HuH-7 (cell line): ENCODE results near the gene ATPAF2.
"Not testable (repeated sequence)": the region's sequence is repeated elsewhere in the genome, so short reads cannot be mapped to it uniquely, and the experiment has no call there.

Source experiments
- DNase-seq: peaks from one replicate; pipeline ENCODE4 v3.0.0; 2011; ENCODE audit warnings: low spot score

Gene ATPAF2

DNA sequence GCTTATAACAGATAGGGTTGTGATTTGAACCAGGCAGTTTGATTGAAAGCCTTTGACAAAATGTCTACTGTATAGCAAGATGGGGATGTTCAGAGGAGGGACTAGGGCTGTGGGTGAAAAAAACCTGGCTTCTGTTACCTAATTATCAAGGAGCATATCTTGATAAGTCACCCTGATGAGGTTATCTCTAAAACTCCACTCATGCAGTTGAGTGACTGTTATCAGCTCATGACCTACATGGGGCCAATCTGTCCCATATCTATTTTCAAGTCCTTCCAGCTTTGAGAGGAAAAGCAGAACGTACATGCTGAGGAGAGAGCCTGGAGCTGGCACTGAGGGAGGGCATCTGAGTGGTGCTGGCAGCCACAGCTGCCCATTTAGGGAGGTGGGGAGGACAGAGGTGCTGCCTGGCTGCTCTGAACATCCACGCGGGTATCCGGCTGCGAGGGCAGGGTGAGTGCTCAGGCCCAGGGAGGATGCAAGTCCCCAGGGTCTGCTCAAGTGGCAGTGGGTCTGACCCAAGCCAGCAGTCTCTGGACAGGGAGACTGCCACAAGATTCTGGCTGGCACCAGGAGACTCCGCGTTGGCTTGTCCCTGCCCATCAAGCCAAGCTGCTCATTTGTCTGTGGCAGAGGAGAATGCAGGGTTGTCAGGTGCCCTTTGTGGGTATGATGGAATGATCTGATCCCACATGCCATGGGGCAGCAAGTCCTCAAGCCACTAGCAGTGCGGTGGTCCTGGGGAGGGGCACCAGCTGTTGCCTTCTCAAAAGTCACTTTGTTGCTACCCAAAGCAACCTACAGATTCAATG, 29.2 kb downstream of the ATPAF2 start:
- no peak for DNase-seq

DNA sequence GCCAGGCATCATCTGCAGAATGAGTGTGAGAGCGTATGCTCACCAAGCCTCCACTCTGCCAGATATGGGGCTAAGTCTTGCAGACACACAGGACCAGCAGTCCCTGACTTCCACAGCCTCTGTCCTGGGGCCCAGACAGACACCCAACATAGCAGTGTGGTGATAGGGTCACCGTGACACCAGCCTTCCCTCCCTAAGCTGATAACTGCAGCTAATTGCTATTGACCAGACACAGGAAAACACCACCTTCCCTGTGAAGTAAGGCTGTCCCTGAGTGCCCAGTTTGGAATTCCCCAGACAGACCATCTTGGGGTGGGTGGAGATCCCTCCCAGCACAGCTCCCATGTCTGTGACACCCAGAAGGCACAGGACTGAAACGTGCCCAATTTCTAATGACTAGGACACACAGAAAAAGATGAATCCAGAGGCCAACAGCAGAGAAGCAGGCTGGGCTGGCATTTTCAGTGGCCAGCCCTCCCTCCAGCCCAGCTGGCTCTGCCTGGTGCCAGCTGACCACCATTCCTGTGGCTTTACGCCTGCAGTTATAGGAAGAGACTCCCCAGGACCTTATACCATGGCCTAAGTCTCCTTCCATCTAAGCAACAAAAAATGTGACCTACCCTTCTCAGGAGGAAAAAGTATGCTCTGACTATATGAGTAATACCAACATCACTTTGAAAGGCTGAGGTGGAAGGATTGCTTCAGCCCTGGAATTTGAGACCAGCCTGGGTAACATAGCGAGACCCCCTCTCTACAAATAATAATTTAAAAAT, 30.3 kb downstream of the ATPAF2 start:
- no peak for DNase-seq

DNA sequence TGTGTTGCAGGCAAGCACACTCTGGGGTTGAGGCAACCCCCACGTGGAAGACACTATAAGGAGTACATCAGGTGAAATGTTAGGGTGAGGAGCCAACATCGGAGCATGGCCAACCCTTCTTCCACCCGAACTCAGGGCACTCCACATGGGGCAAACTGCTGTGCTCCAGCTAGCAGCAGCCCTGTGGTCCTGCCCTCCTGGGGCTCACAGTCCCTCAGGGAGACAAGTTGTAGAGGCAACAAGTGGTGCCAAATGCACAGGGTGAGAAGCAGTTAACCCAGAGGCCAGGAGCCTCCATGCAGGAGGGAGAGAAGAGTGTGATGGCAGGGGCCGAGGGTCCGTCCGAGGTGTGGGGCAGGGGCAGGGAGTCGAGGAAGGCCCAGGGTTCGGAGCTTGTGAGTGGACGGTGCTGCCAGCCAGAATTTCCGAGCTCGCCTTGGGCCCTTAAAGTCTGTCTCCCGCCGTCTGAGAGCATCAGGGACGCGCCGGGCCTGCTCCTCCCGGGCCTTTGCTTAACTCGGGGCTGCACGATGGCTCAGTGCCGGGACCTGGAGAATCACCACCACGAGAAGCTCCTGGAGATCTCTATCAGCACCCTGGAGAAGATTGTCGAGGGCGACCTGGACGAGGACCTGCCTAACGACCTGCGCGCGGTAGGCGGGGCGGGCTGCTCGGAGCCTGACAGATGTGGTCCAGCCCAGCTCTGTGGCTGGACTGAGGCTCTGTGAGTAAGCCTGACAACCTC, 32.3 kb downstream of the ATPAF2 start:
- DNase-seq: no peak

DNA sequence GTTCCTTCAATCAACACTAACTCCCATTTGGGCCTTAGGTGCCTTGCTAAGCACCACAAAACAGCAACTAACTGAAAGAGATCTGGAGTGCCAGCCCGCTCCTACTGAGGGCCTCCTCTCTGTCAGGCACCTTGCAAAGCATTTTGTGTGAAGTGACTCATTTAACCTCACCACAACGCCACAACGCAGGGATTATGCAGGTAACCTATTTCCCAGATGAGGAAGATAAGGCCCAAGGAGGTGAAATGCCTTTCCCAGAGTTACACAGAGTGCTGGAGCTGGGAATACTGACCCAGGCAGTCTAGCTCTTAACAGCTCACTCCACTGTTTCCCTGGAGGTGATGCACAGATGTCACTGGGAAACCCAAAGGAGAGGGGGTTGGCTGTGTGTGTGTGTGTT, 33.5 kb downstream of the ATPAF2 start:
- DNase-seq: no peak

DNA sequence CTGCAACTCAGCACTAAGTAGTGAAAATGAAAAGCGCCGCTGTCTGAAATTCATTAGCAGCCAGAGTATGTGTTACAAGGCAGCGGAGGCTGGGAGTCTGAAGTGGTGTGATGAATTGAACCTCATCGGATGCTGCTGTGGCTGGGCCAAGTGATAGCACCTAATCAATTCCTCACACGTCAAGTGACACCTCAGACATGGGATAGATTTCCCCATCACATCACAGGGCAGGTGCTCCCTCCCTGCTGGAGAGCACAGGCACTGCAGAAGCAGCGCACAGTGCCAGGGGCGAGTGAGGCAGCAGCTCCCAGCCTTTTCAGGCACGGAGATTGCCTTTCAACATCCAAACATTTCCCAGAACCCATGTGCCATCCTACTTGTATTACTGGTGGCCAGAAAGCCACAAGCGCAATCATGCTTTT, 34.1 kb downstream of the ATPAF2 start:
- peak; percentile 31 for DNase-seq

DNA sequence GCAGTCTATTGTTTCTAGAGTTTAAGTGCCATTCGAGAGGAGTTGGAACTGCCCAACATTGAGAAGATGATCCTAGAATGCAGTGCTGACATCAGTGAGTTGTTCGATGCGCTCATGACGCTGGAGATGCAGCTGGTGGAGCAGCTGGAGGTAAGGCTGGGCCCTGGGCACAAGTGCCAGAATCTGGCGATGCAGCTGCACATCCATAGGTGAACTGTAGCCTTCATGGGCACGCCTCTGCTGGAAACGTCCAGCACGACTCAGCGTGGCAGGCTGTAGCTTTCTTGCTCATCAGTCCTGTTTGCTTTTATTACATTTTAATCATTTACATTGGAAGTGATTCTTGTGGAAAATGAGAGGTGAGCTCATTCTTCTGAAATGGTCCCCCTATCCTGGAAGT, 34.6 kb downstream of the ATPAF2 start:
- DNase-seq: no peak

DNA sequence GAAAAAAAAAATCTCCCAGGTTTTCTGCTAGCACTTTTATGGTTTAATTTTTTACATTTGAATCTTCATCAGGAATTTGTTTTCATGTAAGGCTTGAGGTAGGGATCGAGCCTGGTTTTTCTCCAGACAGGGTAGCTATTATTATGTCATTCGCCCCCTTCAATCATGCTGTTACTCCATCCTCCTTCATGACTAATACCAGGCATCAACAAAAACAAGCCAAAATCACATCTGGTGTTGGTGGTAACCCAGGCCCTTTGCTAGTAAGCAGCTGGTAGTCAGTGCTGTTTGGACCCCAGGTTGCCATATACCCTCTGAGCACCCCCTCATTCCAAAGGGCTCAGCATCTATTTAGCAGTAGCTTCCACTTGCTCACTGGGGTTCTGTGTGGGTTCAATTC, 36.8 kb downstream of the ATPAF2 start:
- DNase-seq: no peak

DNA sequence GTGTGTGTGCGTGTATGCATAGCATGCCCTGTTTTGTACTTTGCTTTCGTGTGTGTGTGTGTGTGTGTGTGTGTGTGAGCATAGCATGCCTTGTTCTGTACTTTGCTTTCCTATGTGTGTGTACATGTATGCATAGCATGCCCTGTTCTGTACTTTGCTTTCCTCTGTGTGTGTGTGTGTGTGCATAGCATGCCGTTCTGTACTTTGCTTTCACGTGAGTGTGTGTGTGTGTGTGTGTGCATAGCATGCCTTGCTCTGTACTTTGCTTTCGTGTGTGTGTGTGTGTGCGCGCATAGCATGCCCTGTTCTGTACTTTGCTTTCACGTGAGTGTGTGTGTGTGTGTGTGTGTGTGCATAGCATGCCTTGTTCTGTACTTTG, 38.9 kb downstream of the ATPAF2 start:
- DNase-seq: no peak

DNA sequence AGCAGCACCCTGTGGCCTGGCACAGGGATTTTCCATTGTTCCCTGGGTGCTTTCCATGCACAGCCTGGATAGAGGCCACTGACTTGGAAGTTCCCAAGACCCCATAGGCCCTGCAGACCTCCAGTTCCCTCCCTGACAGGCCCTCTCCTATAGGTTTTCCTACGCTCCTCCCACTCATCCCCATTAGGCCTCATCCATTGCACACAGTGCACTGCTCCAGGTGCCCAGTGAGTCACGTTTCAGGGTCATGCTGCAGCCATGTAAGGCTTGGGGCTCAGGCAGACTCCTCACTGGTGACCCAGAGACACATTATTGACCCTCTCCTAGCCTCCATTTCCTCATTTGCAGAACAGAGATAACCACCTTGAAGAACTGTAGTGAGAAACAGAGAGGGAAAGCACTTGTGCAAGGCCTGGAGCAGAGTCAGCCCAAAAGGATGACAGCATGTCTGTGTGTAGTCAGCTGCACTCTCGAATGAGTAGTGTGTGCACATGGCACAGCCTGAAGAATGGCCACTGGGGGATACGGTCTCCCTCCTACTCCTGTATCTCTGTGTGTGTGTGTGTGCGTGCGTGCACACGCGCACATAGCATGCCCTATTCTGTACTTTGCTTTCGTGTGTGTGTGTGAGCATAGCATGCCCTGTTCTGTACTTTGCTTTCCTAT, 39.5 kb downstream of the ATPAF2 start:
- no peak for DNase-seq

DNA sequence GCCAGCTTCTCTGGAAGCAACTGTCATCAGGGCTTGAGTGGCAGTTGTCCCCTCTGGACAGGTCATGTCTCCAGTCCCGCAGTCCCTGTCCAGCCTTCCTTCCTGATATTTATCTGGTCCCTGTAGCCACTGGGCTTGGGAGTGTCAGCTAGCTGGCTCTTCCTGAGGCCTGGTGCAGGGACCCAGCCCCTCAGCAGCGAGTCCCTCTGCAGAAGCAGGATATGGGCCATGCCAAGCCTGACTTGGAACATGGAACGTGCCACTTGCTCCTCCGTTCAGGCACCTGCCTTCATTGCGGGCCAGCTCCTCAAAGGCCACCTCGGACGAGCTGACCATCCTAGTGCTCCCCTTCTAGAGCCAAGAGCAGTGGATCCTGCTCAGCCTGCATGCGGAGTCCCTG, 40.0 kb downstream of the ATPAF2 start:
- DNase-seq: no peak

DNA sequence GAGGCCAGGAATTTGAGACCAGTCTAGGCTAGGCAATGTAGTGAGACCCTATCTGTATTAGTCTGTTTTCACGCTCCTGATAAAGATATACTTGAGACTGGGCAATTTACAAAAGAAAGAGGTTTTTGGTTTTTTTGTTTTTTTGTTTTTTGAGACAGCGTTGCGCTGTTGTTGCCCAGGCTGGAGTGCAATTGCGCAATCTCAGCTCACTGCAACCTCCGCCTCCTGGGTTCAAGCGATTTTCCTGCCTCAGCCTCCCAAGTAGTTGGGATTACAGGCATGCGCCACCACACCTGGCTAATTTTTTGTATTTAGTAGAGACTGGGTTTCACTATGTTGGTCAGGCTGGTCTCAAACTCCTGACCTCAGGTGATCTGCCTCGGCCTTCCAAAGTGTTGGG, 43.1 kb downstream of the ATPAF2 start:
- not testable (repeated sequence) for DNase-seq

DNA sequence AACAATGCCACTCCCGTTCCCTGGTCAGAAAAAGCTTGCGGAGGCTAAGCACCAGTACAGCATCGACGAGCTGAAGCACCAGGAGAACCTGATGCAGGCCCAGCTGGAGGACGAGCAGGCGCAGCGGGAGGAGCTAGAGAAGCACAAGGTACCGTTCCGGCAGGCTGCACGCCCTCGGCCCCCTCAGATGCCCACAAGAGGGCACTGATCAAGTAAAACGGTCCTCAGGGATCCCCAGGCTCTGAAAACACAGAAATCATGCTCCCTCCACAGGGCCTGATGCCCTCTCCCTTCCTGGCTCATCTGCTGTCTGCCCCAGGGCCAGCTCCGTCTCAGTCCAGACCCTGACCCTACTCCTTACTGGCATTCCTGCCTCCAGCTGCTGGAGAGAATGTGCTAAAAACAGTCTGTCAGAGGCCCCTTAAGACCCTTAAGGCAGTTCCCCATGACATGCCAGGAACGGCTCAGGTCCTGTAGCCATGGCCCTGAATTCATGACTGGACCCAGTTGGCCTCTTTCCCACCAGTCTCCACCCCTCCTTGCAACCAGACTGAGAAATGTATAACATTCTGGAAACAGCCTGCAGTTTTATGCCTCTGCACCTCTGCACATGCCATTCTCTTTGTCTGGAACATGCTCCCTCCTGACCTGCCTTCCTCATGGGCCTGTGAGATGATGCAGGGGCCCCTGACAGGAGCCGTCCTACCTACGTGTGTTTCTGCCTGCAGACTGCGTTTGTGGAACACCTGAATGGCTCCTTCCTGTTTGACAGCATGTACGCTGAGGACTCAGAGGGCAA, 44.5 kb downstream of the ATPAF2 start:
- no peak for DNase-seq

DNA sequence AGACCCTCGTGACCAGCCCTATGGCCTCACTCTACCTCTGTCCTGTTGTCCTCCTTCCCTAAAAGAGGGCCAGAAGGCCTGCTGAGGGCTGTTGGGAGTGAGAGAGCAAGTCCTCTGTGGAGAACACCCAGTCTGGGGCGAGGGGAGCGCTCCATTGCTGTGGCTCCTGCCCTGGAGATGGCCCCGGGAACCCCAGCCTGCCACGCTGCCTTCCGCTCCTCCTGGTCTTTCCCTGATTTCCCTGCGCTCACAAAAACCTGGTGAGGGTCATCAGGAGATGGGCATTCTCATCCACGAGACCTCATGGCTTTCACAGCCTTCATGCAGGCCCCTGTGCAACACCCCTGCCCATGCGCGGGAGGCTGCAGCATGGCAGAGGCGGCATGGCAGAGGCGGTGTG, 45.1 kb downstream of the ATPAF2 start:
- DNase-seq: no peak

DNA sequence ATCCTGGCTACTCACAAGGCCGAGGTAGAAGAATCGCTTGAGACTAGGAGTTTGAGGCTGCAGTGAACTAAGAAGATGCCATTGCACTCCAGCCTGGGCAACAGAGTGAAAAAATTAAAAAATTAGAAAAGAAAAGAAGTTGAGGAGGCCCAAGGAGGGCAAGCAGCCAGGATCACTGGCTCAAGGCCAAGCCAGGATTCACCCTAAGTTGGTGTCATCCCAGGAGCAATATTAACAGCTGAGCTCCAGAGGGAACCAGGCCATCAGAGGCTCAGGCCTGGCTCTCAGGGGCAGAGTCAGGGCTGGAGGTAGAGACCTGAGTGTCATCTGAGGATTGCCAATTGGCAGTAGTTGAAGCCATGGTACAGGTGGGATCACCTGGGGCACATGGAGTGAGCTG, 45.6 kb downstream of the ATPAF2 start:
- DNase-seq: no peak

DNA sequence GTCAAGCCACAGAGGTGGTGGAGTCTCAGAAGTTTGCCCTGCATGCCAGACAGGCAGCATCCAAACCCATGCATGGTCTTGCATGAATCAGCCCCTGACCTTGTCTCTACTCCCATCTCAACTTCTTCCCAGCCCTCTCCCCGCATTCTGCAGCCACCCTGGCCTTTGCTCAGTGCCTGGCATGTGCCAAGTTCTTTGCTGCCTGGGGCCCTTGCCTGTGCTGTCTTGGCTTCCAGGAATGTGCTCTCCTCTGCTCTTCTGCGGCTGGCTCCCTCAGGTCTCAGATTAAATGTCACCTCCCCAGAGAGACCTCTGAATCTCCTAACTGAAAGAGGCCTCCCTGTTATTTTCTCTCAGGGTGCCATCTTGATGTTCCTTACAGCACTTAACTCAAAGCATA, 48.7 kb downstream of the ATPAF2 start:
- no peak for DNase-seq

DNA sequence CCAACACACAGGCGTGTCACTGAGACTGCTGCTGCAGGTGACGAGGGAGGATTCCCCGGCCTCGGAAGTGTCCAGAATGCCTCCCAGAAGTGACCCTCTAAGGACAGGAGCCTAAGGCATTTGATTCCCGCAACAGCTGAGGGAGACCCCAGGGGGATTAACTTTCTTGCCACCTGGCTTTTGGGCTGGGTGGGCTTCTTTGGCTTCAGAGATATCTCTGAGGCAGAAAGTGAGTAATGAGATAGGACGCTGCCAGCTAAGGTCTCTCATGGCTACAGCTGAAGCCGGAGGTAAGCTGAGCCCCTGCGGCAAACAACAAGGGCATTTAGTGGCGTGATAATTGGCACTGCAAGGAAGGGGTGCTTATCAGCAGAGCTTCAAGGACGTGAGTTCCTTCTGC, 49.4 kb downstream of the ATPAF2 start:
- DNase-seq: no peak

DNA sequence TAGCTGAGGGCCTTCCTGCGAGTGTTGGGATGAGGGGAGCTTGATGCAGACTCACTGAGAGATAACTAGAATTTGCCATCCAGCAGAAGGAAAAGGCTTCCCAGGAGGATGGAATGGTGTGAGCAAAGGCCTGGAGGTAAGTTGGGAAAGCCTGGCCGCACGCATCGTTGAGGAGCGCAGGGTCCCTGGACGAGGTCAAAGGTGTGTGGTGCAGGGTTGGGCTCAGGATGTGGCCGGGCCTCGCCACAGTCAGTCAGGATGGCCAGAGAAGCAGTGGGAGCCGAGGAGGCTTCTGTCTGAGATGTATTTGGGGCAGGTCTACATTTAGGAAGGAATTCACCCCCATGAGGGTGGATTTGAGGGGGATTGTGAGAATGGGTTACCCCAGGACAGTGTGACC, 49.9 kb downstream of the ATPAF2 start:
- DNase-seq: no peak

DNA sequence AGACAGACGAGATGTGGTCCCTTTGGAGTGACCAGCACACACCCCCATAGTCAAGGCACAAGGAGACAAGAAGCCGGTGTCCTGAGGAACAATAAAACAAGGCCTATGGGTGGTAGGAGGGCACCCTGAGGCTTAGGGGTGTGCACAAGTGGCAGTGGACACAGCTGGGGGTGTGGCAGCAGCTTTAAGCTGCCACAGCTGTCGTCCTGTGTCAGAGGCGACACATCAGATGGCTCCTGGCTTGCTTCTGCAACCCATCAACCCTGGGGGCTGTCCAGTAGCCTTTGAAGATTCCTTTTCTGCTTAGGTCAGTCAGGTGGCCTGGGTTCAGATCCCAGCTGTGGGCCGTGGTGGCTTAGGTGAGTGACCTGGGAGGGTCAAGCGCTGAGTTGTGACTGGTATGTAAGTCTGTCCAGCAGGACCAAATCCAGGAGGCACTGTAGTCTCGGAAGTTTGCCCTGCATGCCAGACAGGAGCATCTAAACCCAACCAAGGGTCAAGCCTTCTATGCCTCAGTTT, 50.5 kb downstream of the ATPAF2 start:
- DNase-seq: no peak

DNA sequence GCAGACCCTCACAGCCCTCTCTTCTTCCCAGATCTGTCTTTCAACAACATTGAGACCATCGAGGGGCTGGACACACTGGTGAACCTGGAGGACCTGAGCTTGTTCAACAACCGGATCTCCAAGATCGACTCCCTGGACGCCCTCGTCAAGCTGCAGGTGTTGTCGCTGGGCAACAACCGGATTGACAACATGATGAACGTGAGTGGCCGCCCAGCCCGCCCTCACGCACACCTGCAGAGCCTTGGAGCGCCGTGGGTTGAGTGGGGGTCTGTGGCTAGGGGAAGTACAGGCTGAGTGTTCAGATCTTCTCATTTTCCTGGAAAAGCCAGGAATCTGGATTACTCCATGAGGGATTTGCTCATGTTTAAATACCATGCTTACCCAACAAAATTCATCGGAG, 51.1 kb downstream of the ATPAF2 start:
- DNase-seq: no peak

DNA sequence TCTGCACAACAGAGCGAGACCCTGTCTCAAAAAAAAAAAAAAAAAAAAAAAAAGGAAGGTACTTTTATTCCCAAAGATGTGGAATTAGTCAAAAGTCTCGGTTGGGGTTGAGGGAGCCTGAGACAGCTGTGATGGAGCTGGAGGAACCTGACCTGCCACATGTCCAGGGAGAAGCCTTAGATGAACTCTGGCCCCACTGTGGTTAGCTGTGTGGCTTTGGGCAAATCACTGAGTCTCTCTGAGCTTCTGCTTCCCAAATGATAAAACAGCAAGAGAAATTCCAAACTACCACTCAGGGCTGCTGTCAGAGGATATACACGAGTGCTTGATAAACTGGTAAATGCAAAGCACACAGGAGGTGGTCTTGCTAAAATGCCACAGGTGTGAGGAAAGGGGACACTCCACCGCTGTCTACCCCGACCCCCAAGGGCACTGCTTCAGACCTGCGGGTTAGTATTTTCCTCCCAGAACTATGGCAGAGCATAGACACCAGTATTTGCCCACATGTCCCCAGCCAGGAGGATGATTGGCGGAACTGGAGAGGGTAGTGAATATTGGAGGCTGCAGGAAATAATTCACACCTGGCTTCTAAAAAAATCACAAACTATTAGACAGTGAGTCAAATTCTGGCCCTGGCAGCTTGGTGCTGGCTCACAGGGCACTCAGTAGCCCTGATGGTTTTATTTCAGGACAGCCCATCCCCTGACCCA, 51.6 kb downstream of the ATPAF2 start:
- DNase-seq: no peak

DNA sequence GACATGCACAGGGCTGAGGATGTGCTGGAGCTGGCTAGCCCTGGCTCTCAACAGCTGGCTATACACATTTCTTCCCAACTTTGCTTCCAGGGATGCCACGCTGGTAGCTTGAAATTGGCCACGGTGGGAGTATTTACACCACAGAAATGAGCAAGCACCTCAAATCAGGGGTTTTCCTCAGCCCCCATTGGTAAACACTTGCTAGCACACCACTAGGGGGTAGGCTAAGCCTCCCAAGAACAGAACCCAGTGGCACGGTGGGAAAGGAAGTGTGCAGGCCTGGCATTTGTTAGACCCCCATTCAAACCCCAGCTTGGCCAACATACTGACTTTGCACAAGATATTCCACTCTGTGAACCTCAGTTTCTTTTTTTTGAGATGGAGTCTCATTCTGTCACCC, 53.4 kb downstream of the ATPAF2 start:
- DNase-seq: no peak
